ENCODE data around the gene NPC1L1.

The NPC1L1 gene

DNA sequence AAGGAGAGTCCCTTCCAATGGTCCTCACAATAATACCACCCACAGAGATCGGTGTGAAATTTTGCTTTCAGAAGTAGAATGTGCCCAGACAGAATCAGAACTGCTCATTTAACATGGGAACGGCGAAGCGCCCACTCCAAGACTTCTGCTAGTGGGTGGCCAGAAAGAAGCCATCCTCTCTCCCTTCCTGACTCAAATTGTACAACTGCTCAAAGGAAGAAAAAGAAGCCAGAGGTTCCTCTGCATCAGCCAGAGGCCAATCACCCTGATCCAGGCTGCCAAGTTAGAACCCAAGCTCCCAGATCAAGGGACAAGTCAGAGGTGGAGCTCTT lies 73.9 kb downstream of the NPC1L1 start:
- TF ChIP-seq, protein P1, sequence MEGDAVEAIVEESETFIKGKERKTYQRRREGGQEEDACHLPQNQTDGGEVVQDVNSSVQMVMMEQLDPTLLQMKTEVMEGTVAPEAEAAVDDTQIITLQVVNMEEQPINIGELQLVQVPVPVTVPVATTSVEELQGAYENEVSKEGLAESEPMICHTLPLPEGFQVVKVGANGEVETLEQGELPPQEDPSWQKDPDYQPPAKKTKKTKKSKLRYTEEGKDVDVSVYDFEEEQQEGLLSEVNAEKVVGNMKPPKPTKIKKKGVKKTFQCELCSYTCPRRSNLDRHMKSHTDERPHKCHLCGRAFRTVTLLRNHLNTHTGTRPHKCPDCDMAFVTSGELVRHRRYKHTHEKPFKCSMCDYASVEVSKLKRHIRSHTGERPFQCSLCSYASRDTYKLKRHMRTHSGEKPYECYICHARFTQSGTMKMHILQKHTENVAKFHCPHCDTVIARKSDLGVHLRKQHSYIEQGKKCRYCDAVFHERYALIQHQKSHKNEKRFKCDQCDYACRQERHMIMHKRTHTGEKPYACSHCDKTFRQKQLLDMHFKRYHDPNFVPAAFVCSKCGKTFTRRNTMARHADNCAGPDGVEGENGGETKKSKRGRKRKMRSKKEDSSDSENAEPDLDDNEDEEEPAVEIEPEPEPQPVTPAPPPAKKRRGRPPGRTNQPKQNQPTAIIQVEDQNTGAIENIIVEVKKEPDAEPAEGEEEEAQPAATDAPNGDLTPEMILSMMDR (IDR thresholded peaks at IDR 0.05; ENCODE audit: extremely low read depth, missing control alignments) = no peak
- no peak for DNase-seq (ENCODE audit: low spot score)

DNA sequence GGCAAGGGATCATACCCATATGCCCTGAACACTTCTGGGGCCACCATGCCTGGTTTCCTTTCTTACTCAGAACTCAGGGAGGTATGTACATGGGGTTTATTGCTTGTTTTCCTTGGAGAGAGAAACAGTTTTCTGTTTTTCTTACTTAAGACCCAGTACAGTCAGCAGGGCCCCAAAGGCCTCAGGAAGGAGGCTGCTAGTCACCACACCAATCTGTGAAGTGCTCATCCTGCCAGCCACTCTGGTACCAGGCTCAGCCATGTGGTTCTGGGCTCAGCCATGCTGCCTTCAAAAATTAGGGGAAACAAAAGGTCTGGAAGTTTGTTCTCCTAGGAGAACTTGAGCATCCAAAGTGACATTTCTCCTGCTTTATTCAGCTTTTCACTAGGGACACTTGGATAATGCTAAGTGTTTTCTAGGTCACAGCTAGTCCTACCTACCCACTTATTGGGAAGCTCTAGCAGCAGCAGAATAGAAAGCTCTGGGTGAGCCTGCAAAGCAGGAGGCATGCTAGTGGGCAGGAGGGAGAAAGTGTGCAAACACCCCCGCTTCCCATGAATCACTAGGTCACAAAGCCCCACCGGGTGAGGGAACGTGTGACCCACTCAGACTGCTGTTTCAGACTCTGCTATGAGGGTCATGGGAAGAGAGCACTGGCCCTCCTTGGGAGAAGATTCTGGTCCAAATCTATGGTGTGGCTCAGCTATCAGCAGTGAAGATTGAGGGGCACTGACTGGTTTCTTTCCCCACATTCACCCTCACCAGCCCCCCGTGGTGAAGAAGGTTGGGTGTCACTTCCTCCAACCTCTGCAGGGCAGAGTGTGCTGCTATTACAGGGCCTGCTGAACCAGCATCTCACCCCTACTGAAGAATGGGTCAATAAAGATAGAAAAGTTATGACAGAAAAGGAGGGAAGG lies 74.6 kb downstream of the NPC1L1 start:
- no peak for DNase-seq (ENCODE audit: low spot score)
- TF ChIP-seq, protein P1 (IDR thresholded peaks at IDR 0.05; ENCODE audit: extremely low read depth, missing control alignments) = no peak

DNA sequence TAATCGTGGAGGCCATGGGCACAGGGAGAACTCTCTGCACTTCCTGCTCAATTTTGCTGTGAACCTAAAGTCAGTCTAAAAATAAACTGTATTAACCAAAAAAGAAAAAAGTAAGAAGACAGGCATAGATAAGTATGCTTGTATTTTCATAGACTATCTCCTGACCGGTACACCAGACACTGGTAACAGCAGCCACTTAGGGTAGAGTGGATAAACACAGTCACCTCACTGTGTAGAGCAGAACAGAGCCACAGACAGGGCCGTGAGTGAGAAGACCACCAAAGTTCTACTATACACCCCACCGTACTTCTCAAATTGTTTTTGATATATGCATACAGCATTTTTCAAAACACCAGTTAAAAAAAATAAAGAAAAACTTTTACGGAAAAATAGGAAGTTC lies 75.6 kb downstream of the NPC1L1 start:
- no peak for DNase-seq (ENCODE audit: low spot score)
- TF ChIP-seq, protein P1 (IDR thresholded peaks at IDR 0.05; ENCODE audit: extremely low read depth, missing control alignments) = no peak

DNA sequence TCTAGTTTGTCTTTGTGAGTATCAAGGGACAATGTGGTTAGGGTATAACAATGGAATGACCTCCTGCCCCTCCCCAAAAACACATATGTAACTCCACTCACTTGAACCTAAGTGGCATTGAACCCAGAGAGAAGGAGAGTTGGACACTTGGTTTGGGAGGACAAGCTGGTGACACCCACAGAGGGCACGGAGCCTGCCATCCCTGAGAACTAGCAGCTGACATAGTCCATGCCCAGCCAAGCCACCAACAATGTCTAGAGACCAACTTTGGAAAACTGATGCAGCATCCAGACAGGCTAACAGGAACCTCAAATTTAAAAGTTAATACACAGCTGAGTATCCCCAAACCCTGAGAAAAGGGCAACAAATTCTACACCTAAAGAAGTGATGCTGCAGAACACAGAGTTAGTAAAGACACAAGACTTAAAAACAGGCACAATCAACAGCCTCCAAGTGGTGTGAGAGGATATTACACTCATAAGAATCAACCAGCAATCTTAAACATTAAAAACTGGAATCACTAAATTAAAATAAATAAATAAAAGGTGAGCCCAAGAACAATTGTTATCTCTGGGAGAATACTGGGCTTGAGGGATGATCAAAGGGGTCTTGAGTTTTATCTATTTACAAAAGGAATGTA lies 77.8 kb downstream of the NPC1L1 start:
- TF ChIP-seq, protein P1 (IDR thresholded peaks at IDR 0.05; ENCODE audit: extremely low read depth, missing control alignments) = no peak
- no peak for DNase-seq (ENCODE audit: low spot score)

Measured in GM20000 (cell line).